ENCODE measurements around the gene GLO1. TPM values are rescaled to one million over a fixed set of nuclear protein-coding genes. Genes with fewer than 3 reads are reported as not detected.

Gene GLO1
- total RNA-seq, 4 donors from 2014 or later, result 53.4 to 104 (median 76.1) TPM

- no peak overlapping the region for H3K27ac ChIP-seq
- DNase-seq, result no peak
- no peak overlapping the region for H3K4me3 ChIP-seq
- H3K4me1 ChIP-seq, result peaks cover 0 to 6% (median 0%) of the 10 kb centered on the region in 3 donors
- TF ChIP-seq, protein P1, sequence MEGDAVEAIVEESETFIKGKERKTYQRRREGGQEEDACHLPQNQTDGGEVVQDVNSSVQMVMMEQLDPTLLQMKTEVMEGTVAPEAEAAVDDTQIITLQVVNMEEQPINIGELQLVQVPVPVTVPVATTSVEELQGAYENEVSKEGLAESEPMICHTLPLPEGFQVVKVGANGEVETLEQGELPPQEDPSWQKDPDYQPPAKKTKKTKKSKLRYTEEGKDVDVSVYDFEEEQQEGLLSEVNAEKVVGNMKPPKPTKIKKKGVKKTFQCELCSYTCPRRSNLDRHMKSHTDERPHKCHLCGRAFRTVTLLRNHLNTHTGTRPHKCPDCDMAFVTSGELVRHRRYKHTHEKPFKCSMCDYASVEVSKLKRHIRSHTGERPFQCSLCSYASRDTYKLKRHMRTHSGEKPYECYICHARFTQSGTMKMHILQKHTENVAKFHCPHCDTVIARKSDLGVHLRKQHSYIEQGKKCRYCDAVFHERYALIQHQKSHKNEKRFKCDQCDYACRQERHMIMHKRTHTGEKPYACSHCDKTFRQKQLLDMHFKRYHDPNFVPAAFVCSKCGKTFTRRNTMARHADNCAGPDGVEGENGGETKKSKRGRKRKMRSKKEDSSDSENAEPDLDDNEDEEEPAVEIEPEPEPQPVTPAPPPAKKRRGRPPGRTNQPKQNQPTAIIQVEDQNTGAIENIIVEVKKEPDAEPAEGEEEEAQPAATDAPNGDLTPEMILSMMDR (IDR thresholded peaks at IDR 0.05), result no peak
- TF ChIP-seq POLR2A (IDR thresholded peaks at IDR 0.05), result no peak
- intact Hi-C loops (cut with DNase I), result no loop called here
- no peaks in the 10 kb centered on the region for H3K27me3 ChIP-seq
- H3K9me3 ChIP-seq, result peaks cover 0 to 12% (median 0%) of the 10 kb centered on the region in 3 donors
- peaks cover 0 to 12% (median 0%) of the 10 kb centered on the region in 3 donors for H3K36me3 ChIP-seq
These were observed 6.6 kb downstream of the GLO1 start for GRCh38 chr6:38696345-38696744.

DNA sequence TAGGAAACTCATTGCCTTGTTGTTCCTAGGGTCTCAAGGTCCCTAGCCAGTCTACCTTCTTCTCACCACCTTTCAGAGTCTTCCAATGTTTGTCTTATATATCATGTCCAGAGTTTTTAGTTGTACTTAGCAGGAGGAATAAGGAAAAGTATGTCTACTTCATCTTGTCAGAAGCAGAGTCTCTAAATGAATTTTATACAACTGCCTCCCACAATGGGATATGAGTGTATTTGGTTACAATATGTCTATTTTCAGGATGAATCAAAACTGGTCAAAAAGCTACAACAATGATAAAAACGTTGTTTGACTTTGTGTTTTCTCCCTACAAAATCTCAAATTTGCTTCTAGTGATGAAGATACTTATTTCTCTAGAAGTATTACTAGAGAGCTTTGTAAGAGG lies 7.0 kb downstream of the GLO1 start:
- Histone ChIP-seq H3K4me1 (peaks cover 0 to 1% (median 0%) of the 10 kb centered on the region in 3 donors), H3K4me3 (no peak overlapping the region), H3K27me3 (no peaks in the 10 kb centered on the region), H3K36me3 (peaks cover 0 to 12% (median 0%) of the 10 kb centered on the region in 3 donors), H3K9me3 (peaks cover 0 to 11% (median 0%) of the 10 kb centered on the region in 3 donors), H3K27ac (no peak overlapping the region)
- WGBS, 2 donors, result 61 to 67% methylated on average over 1 of the region's 1 CpG
- no peak for TF ChIP-seq POLR2A (IDR thresholded peaks at IDR 0.05)
- TF ChIP-seq, protein P1 (IDR thresholded peaks at IDR 0.05), result no peak
- no peak for DNase-seq
- intact Hi-C loops (cut with DNase I), result no loop called here

- Histone ChIP-seq H3K4me3 (no peak overlapping the region), H3K27ac (no peak overlapping the region), H3K27me3 (no peaks in the 10 kb centered on the region), H3K9me3 (peaks cover 0 to 6% (median 0%) of the 10 kb centered on the region in 3 donors), H3K4me1 (no peaks in the 10 kb centered on the region), H3K36me3 (peaks cover 0 to 10% (median 0%) of the 10 kb centered on the region in 3 donors)
- intact Hi-C loops (cut with DNase I), result no loop called here
- TF ChIP-seq, protein P1 (IDR thresholded peaks at IDR 0.05), result no peak
- no peak for TF ChIP-seq POLR2A (IDR thresholded peaks at IDR 0.05)
- WGBS, 2 donors, result 96 to 100% methylated on average over 2 of the region's 2 CpGs
- no peak for DNase-seq
These were observed 7.6 kb downstream of the GLO1 start for GRCh38 chr6:38695227-38695900.

DNA sequence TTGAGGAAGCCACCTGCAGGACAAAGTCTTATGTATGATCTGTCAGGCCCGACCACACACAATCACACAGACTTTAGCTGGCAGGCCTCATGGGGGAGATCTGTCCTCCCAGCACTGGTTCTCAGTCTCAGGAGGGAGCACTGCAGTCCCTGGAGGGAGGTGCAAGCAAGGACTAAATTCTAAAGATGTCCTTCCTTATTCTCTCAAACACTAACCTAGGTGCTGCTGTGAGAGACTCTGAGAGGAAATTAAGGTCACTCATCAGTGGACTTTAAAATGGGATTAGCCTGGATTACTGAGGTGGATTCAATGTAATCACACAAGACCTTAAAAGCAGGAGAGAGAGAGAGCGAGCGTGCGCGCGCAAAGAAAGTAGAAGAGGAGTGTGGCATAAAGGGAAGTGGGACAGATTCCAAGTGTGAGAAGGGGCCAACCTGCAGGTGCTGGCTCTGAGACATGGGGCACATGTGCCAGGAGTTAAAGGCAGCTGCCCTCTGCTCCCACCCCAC lies 14.3 kb downstream of the GLO1 start:
- WGBS, 2 donors, result 66 to 71% methylated on average over 6 of the region's 6 CpGs
- Histone ChIP-seq H3K9me3 (no peaks in the 10 kb centered on the region), H3K4me3 (no peak overlapping the region), H3K27me3 (no peaks in the 10 kb centered on the region), H3K27ac (no peak overlapping the region), H3K36me3 (peaks cover 0 to 13% (median 0%) of the 10 kb centered on the region in 3 donors), H3K4me1 (peaks cover 0 to 14% (median 0%) of the 10 kb centered on the region in 3 donors)
- no peak for TF ChIP-seq POLR2A (IDR thresholded peaks at IDR 0.05)
- TF ChIP-seq, protein P1 (IDR thresholded peaks at IDR 0.05), result no peak
- intact Hi-C loops (cut with DNase I), result no loop called here
- DNase-seq, result no peak

DNA sequence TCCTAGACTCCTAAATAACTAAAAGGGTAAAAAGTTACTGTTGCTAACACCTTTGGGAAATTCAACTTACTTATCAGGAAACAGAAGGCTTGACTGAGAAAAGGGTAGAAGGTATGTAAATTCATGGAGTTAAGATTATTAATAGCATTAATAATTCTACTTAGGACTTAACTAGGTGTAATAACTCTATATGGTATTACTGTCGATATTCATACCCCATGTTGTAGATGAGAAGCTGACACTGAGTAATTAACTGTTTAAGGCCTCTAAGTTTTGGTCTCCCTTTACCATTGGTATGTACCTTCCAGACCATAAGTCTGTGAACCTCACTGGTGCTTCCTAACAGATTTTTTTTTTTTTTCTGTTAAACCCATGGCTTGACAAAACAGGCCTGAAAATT lies 15.4 kb downstream of the GLO1 start:
- no peak for DNase-seq
- WGBS, 2 donors, result 91% methylated on average over 1 of the region's 1 CpG
- Histone ChIP-seq H3K36me3 (peaks cover 0 to 24% (median 0%) of the 10 kb centered on the region in 3 donors), H3K27me3 (no peaks in the 10 kb centered on the region), H3K4me1 (peaks cover 0 to 14% (median 0%) of the 10 kb centered on the region in 3 donors), H3K27ac (no peak overlapping the region), H3K4me3 (no peak overlapping the region), H3K9me3 (no peaks in the 10 kb centered on the region)
- no peak for TF ChIP-seq POLR2A (IDR thresholded peaks at IDR 0.05)
- TF ChIP-seq, protein P1 (IDR thresholded peaks at IDR 0.05), result no peak
- intact Hi-C loops (cut with DNase I), result no loop called here

Data from esophagus squamous epithelium (tissue), 5 donors.